Fibroblast of lung (primary cell): ENCODE measurements around the gene SLC34A3.

Experiments
- CTCF ChIP-seq, 2 donors: IDR thresholded peaks in 1 of 2; conservative IDR thresholded peaks in 1 of 2; 1 replicate in 1 of 2; 2 replicates in 1 of 2; pipeline ENCODE4 v1.5.1; 2011 to 2012; ENCODE audit warnings: low read length in 2 of 2, control low read depth in 1 of 2, inconsistent platforms in 1 of 2, low read depth in 1 of 2, mild to moderate bottlenecking in 1 of 2
- EZH2 ChIP-seq: IDR thresholded peaks from 2 replicates; pipeline ENCODE4 v1.5.1; 2012; ENCODE audit warnings: low read length, control low read depth, mild to moderate bottlenecking; ENCODE audit errors: missing control alignments

DNA sequence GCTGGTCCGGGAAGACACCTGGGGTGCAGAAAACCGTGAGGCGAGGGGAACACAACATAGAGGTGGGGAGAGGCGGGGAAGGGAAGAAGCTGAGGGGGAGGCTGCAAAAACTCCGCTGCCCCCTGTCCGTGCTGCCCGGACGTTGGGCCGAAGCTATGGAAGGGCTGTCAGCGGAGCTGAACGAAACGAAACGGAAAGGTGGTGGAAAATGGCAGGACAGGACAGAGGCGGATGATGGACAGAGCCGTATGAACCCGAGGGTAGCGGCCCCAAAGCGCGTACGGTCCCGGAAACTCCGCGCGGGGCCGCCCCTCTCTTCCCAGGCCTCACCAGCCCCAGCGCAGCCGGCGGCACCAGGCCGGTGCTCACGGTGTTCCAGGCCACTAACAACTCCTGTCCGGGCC, 42.6 kb upstream of the SLC34A3 start:
- TF ChIP-seq CTCF (conservative IDR thresholded peaks at IDR 0.05 in 1 of 2, IDR thresholded peaks at IDR 0.05 in 1 of 2; ENCODE audit: low read depth in 1 of 2, low read length in 2 of 2) (no peak), EZH2 (no peak)
